Measurements from ENCODE around the gene CYP1A2. TPM values are rescaled to one million over a fixed set of nuclear protein-coding genes. Genes with fewer than 3 reads are reported as not detected.

CYP1A2 gene
- total RNA-seq, 4 donors from 2014 or later = not detected

- H3K4me3 ChIP-seq (ENCODE audit: low read depth, poor library complexity, severe bottlenecking) = no peak overlapping the region
- WGBS, 2 donors = 88 to 89% methylated on average over 13 of the region's 13 CpGs
- intact Hi-C loops (cut with DNase I; ENCODE audit: low total_unique reads) = no loop called here
- TF ChIP-seq POLR2A (IDR thresholded peaks at IDR 0.05) = no peak
- no peak for TF ChIP-seq CTCF (IDR thresholded peaks at IDR 0.05)
- no peak for DNase-seq (ENCODE audit: low spot score in 2 of 2)
These were observed 26.1 kb upstream of the CYP1A2 start for GRCh38 chr15:74722591-74722990.

- TF ChIP-seq POLR2A (IDR thresholded peaks at IDR 0.05) = no peak
- no peak for TF ChIP-seq CTCF (IDR thresholded peaks at IDR 0.05)
- no peak overlapping the region for H3K4me3 ChIP-seq (ENCODE audit: low read depth, poor library complexity, severe bottlenecking)
- DNase-seq (ENCODE audit: low spot score in 2 of 2) = no peak
- intact Hi-C loops (cut with DNase I; ENCODE audit: low total_unique reads) = no loop called here
- 46 to 55% methylated on average over 1 of the region's 1 CpG for WGBS, 2 donors
These were observed 25.5 kb upstream of the CYP1A2 start for GRCh38 chr15:74723187-74723586.

- WGBS, 2 donors = 63 to 83% methylated on average over 1 of the region's 1 CpG
- no peak overlapping the region for H3K4me3 ChIP-seq (ENCODE audit: low read depth, poor library complexity, severe bottlenecking)
- TF ChIP-seq POLR2A (IDR thresholded peaks at IDR 0.05) (no peak), CTCF (IDR thresholded peaks at IDR 0.05) (no peak)
- no peak for DNase-seq (ENCODE audit: low spot score in 2 of 2)
- intact Hi-C loops (cut with DNase I; ENCODE audit: low total_unique reads) = no loop called here
These were observed 24.8 kb upstream of the CYP1A2 start for GRCh38 chr15:74723754-74724334.

- no peak for TF ChIP-seq POLR2A (IDR thresholded peaks at IDR 0.05)
- no peak for TF ChIP-seq CTCF (IDR thresholded peaks at IDR 0.05)
- DNase-seq (ENCODE audit: low spot score in 2 of 2) = no peak
- intact Hi-C loops (cut with DNase I; ENCODE audit: low total_unique reads) = no loop called here
- no peak overlapping the region for H3K4me3 ChIP-seq (ENCODE audit: low read depth, poor library complexity, severe bottlenecking)
These were observed 23.9 kb upstream of the CYP1A2 start for GRCh38 chr15:74724570-74725224.

- 3 to 4% methylated on average over 8 to 10 of the region's 10 CpGs for WGBS, 2 donors
- DNase-seq (ENCODE audit: low spot score in 2 of 2) = no peak
- intact Hi-C loops (cut with DNase I; ENCODE audit: low total_unique reads) = no loop called here
These were observed 23.3 kb upstream of the CYP1A2 start, which contains the start of gene CYP1A1 for GRCh38 chr15:74725225-74725774. Gene CYP1A1 (minus strand): TSS chr15:74725528. CDS start chr15:74723097, 2,431 bp downstream.

More at GRCh38 chr15:74725225-74725774, 23.3 kb upstream of the CYP1A2 start, which contains the start of gene CYP1A1:
- H3K4me3 ChIP-seq (ENCODE audit: low read depth, poor library complexity, severe bottlenecking) = peak within 1 kb of the TSS; percentile 23
- no peak for TF ChIP-seq CTCF (IDR thresholded peaks at IDR 0.05)
- TF ChIP-seq POLR2A (IDR thresholded peaks at IDR 0.05) = no peak
